ENCODE results near the gene SYT11.
A peak's percentile ranks its signal among the peaks of the same experiment; 100 is the strongest.
"Not testable (repeated sequence)": the region's sequence is repeated elsewhere in the genome, so short reads cannot be mapped to it uniquely, and the experiment has no call there.

SYT11 gene

GRCh38 chr1:155904261-155904660 lies 44.9 kb downstream of the SYT11 start:
- Mint-ChIP-seq H3K27ac (no peak overlapping the region), H3K36me3 (no peaks in the 10 kb centered on the region), H3K27me3 (no peaks in the 10 kb centered on the region), H3K9me3 (ENCODE audit: low read depth) (no peaks in the 10 kb centered on the region), H3K4me1 (ENCODE audit: low read depth) (peaks cover 3% of the 10 kb centered on the region), H3K4me3 (no peak overlapping the region)

- Mint-ChIP-seq H3K4me1 (ENCODE audit: low read depth) (peaks cover 26% of the 10 kb centered on the region), H3K4me3 (peak overlapping the region; percentile 91), H3K27ac (peak overlapping the region; percentile 93), H3K9me3 (ENCODE audit: low read depth) (no peaks in the 10 kb centered on the region), H3K27me3 (no peaks in the 10 kb centered on the region), H3K36me3 (peaks cover 9% of the 10 kb centered on the region)
Observed at GRCh38 chr1:155909894-155910293, 50.5 kb downstream of the SYT11 start.

GRCh38 chr1:155910621-155911121 lies 51.3 kb downstream of the SYT11 start:
- Mint-ChIP-seq H3K27ac (peak overlapping the region; percentile 93), H3K9me3 (ENCODE audit: low read depth) (no peaks in the 10 kb centered on the region), H3K4me1 (ENCODE audit: low read depth) (peaks cover 26% of the 10 kb centered on the region), H3K27me3 (no peaks in the 10 kb centered on the region), H3K4me3 (peak overlapping the region; percentile 91), H3K36me3 (peaks cover 9% of the 10 kb centered on the region)

GRCh38 chr1:155911156-155912055 lies 52.0 kb downstream of the SYT11 start, which contains the start of gene RIT1:
TSS of gene RIT1 (minus strand) at chr1:155911349. CDS start at chr1:155910761, 588 bp downstream.
- H3K36me3 Mint-ChIP-seq, result peaks cover 9% of the 10 kb centered on the region
- no peaks in the 10 kb centered on the region for H3K9me3 Mint-ChIP-seq (ENCODE audit: low read depth)
- peak within 1 kb of the TSS; percentile 93 for H3K27ac Mint-ChIP-seq
- peak within 1 kb of the TSS; percentile 91 for H3K4me3 Mint-ChIP-seq
- H3K27me3 Mint-ChIP-seq, result no peaks in the 10 kb centered on the region
- H3K4me1 Mint-ChIP-seq (ENCODE audit: low read depth), result peaks cover 26% of the 10 kb centered on the region

DNA sequence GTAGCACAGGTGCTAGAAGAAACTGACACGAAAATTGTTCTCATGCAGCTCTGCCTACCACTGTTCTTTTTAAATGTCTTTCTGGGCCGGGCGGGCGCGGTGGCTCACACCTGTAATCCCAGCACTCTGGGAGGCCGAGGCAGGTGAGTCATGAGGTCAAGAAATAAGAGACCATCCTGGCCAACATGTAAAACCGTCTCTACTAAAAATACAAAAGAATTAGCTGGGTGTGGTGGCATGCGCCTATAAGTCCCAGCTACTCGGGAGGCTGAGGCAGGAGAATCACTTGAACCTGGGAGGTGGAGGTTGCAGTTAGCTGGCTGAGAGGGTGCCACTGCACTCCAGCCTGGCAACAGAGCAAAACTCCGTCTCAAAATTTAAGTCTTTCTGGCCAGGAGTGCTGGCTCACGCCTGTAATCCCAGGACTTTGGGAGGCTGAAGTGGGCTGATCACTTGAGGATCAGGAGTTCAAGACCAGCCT lies 52.7 kb downstream of the SYT11 start:
- no peaks in the 10 kb centered on the region for H3K27me3 Mint-ChIP-seq
- H3K36me3 Mint-ChIP-seq, result peaks cover 9% of the 10 kb centered on the region
- H3K9me3 Mint-ChIP-seq (ENCODE audit: low read depth), result no peaks in the 10 kb centered on the region
- H3K4me3 Mint-ChIP-seq, result peak overlapping the region; percentile 91
- peak overlapping the region; percentile 93 for H3K27ac Mint-ChIP-seq
- H3K4me1 Mint-ChIP-seq (ENCODE audit: low read depth), result peaks cover 26% of the 10 kb centered on the region

- peaks cover 9% of the 10 kb centered on the region for H3K36me3 Mint-ChIP-seq
- H3K4me3 Mint-ChIP-seq, result no peak overlapping the region
- H3K27ac Mint-ChIP-seq, result peak overlapping the region; percentile 68
- H3K27me3 Mint-ChIP-seq, result no peaks in the 10 kb centered on the region
- peaks cover 23% of the 10 kb centered on the region for H3K4me1 Mint-ChIP-seq (ENCODE audit: low read depth)
- H3K9me3 Mint-ChIP-seq (ENCODE audit: low read depth), result no peaks in the 10 kb centered on the region
Observed at GRCh38 chr1:155913969-155914757, 54.8 kb downstream of the SYT11 start.

- H3K36me3 Mint-ChIP-seq, result peaks cover 6% of the 10 kb centered on the region
- no peaks in the 10 kb centered on the region for H3K9me3 Mint-ChIP-seq (ENCODE audit: low read depth)
- H3K4me3 Mint-ChIP-seq, result no peak overlapping the region
- peaks cover 4% of the 10 kb centered on the region for H3K4me1 Mint-ChIP-seq (ENCODE audit: low read depth)
- no peaks in the 10 kb centered on the region for H3K27me3 Mint-ChIP-seq
- H3K27ac Mint-ChIP-seq, result peak overlapping the region; percentile 22
Observed at GRCh38 chr1:155918660-155919059, 59.3 kb downstream of the SYT11 start.

DNA sequence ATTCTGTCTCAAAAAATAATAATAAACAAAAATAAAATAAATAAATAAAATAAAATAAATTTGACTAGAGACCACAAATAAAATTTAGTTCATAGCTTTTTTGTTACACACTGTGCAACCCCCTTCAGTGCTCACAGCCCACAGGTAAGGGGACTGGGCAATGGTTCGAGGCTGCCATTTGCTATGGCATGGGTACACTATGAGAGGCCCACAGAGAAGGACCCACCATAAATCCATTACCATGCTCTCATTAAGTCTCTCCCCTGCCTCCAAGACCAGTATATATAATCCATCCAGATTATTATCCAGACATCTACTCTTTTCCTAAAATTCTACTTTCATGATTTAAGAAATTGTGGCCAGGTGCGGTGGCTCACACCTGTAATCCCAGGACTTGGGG lies 60.4 kb downstream of the SYT11 start:
- Mint-ChIP-seq H3K36me3 (peaks cover 4% of the 10 kb centered on the region), H3K4me3 (no peak overlapping the region), H3K27ac (no peak overlapping the region), H3K9me3 (ENCODE audit: low read depth) (no peaks in the 10 kb centered on the region), H3K4me1 (ENCODE audit: low read depth) (peaks cover 4% of the 10 kb centered on the region), H3K27me3 (no peaks in the 10 kb centered on the region)

- Mint-ChIP-seq H3K27ac (no peak overlapping the region), H3K4me1 (ENCODE audit: low read depth) (peaks cover 4% of the 10 kb centered on the region), H3K27me3 (no peaks in the 10 kb centered on the region), H3K36me3 (peaks cover 6% of the 10 kb centered on the region), H3K9me3 (ENCODE audit: low read depth) (no peaks in the 10 kb centered on the region), H3K4me3 (no peak overlapping the region)
Observed at GRCh38 chr1:155920717-155921116, 61.4 kb downstream of the SYT11 start.

DNA sequence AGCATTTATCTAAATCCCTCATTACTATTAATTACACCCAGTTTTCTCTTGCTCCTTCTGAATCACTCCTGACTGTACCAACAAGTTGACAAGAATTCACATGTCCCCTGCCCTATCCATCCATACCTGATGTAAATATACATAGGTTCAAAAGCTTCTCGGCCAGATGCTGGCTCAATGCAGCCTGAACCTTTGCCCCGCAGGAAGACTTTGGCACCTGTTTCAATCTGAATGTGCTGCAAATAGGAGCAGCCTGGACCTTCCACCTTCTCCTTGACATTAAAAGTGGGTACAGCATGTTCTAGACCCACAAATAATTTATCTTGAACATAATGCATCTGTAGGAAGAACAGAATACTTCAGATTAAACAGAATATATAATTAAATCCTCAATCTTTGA lies 66.1 kb downstream of the SYT11 start:
- no peak overlapping the region for H3K4me3 Mint-ChIP-seq
- H3K9me3 Mint-ChIP-seq (ENCODE audit: low read depth), result no peaks in the 10 kb centered on the region
- H3K4me1 Mint-ChIP-seq (ENCODE audit: low read depth), result peaks cover 19% of the 10 kb centered on the region
- no peak overlapping the region for H3K27ac Mint-ChIP-seq
- peaks cover 16% of the 10 kb centered on the region for H3K36me3 Mint-ChIP-seq
- no peaks in the 10 kb centered on the region for H3K27me3 Mint-ChIP-seq

- peak overlapping the region; percentile 13 for H3K27ac Mint-ChIP-seq
- no peaks in the 10 kb centered on the region for H3K27me3 Mint-ChIP-seq
- peaks cover 13% of the 10 kb centered on the region for H3K36me3 Mint-ChIP-seq
- H3K9me3 Mint-ChIP-seq (ENCODE audit: low read depth), result no peaks in the 10 kb centered on the region
- H3K4me1 Mint-ChIP-seq (ENCODE audit: low read depth), result peaks cover 40% of the 10 kb centered on the region
- H3K4me3 Mint-ChIP-seq, result no peak overlapping the region
Observed at GRCh38 chr1:155929057-155929456, 69.7 kb downstream of the SYT11 start.

- H3K4me3 Mint-ChIP-seq; H3K27me3 Mint-ChIP-seq; H3K9me3 Mint-ChIP-seq (ENCODE audit: low read depth): not testable (repeated sequence)
- peaks cover 11% of the 10 kb centered on the region for H3K36me3 Mint-ChIP-seq
- peak overlapping the region; percentile 70 for H3K27ac Mint-ChIP-seq
- peaks cover 40% of the 10 kb centered on the region for H3K4me1 Mint-ChIP-seq (ENCODE audit: low read depth)
Observed at GRCh38 chr1:155930725-155931124, 71.4 kb downstream of the SYT11 start.

- H3K27me3 Mint-ChIP-seq, result no peaks in the 10 kb centered on the region
- H3K9me3 Mint-ChIP-seq (ENCODE audit: low read depth), result no peaks in the 10 kb centered on the region
- H3K4me1 Mint-ChIP-seq (ENCODE audit: low read depth), result peaks cover 40% of the 10 kb centered on the region
- H3K27ac Mint-ChIP-seq, result peak overlapping the region; percentile 64
- no peak overlapping the region for H3K4me3 Mint-ChIP-seq
- H3K36me3 Mint-ChIP-seq, result peaks cover 8% of the 10 kb centered on the region
Observed at GRCh38 chr1:155931332-155932038, 72.1 kb downstream of the SYT11 start.

- H3K27me3 Mint-ChIP-seq, result no peaks in the 10 kb centered on the region
- peak overlapping the region; percentile 64 for H3K27ac Mint-ChIP-seq
- no peak overlapping the region for H3K4me3 Mint-ChIP-seq
- no peaks in the 10 kb centered on the region for H3K9me3 Mint-ChIP-seq (ENCODE audit: low read depth)
- peaks cover 40% of the 10 kb centered on the region for H3K4me1 Mint-ChIP-seq (ENCODE audit: low read depth)
- H3K36me3 Mint-ChIP-seq, result peaks cover 7% of the 10 kb centered on the region
Observed at GRCh38 chr1:155932081-155932480, 72.7 kb downstream of the SYT11 start.
